Neural cell (in vitro differentiated cells): ENCODE results near the gene INTS12.

Experiments
- CTCF ChIP-seq: fragments of 450-650 bp; IDR thresholded peaks from 2 replicates; pipeline ENCODE4 v1.5.1; 2014; ENCODE audit warnings: antibody characterized with exemption, mild to moderate bottlenecking, moderate library complexity; ENCODE audit not compliant: poor library complexity, severe bottlenecking
- EP300 ChIP-seq: fragments of 450-650 bp; conservative IDR thresholded peaks from 2 replicates; pipeline ENCODE4 v1.6.1; 2014; ENCODE audit warnings: antibody characterized with exemption, mild to moderate bottlenecking, moderate library complexity; ENCODE audit not compliant: poor library complexity, severe bottlenecking

DNA sequence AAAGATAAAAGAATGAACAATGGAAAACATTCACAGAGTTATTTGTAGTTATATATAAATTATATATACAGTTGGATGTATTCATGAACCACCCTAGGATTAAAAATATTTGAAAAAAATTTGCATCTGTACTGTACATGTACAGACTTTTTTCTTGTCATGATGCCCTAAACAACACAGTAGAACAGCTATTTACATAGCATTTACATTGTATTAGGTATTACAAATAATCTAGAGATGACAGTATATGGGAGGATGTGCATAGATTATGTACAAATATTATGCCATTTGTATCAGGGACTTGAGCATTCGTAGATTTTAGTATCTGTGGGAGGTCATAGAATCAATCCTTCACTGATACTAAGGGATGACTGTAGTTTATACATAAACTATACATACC, 44.9 kb upstream of the INTS12 start:
- TF ChIP-seq EP300 (no peak), CTCF (no peak)
